Natural killer cell (primary cell): Measurements from ENCODE around the gene NCAPG2. TPM values are rescaled to one million over a fixed set of nuclear protein-coding genes. Genes with fewer than 3 reads are reported as not detected.

Source experiments
- ATAC-seq, 3 donors: fragments of 150-1000 bp in 2 of 3; fragments of 200-7000 bp in 1 of 3; cut with Tn5 transposase; 1 replicate in 1 of 3; 2 replicates in 2 of 3; pipeline ENCODE4 v1.10.0; 2021; ENCODE audit warnings: mild to moderate bottlenecking in 2 of 3, moderate library complexity in 2 of 3
- DNase-seq, 2 donors: peaks; one replicate each; pipeline versions ENCODE4 v3.0.0 to v3.0.0-alpha.2; 2013 to 2021; ENCODE audit warnings: mixed read lengths in 1 of 2
- H3K27ac ChIP-seq: one replicate; pipeline ENCODE4 v1.5.1; 2013; ENCODE audit warnings: mild to moderate bottlenecking, low read length
- H3K27me3 ChIP-seq: one replicate; pipeline ENCODE4 v1.6.1; 2013; ENCODE audit warnings: low read length; ENCODE audit not compliant: control insufficient read depth, insufficient read depth
- H3K36me3 ChIP-seq: one replicate; pipeline ENCODE4 v1.6.1; 2013; ENCODE audit warnings: low read length; ENCODE audit not compliant: control insufficient read depth, insufficient read depth
- H3K4me1 ChIP-seq: one replicate; pipeline ENCODE4 v1.6.1; 2013; ENCODE audit warnings: low read length; ENCODE audit not compliant: control insufficient read depth, insufficient read depth
- H3K4me3 ChIP-seq: one replicate; pipeline ENCODE4 v1.5.1; 2013; ENCODE audit warnings: low read length
- H3K9me3 ChIP-seq: one replicate; pipeline ENCODE4 v1.6.1; 2013; ENCODE audit warnings: low read length; ENCODE audit not compliant: control insufficient read depth, insufficient read depth
- H3K27ac Mint-ChIP-seq, 2 donors: one replicate each; pipeline ENCODE4 v1.8.0; 2022; ENCODE audit warnings: mild to moderate bottlenecking in 2 of 2, mixed read lengths in 2 of 2, moderate library complexity in 1 of 2
- H3K27me3 Mint-ChIP-seq, 2 donors: one replicate each; pipeline ENCODE4 v1.8.0; 2022; ENCODE audit warnings: low read depth in 2 of 2, mixed read lengths in 2 of 2
- H3K36me3 Mint-ChIP-seq: one replicate; pipeline ENCODE4 v1.8.0; 2022; ENCODE audit warnings: mixed read lengths
- H3K4me1 Mint-ChIP-seq, 2 donors: one replicate each; pipeline ENCODE4 v1.8.0; 2022; ENCODE audit warnings: mixed read lengths in 2 of 2
- H3K4me3 Mint-ChIP-seq: one replicate; pipeline ENCODE4 v1.8.0; 2022; ENCODE audit warnings: mild to moderate bottlenecking, moderate library complexity, mixed read lengths
- H3K9me3 Mint-ChIP-seq, 2 donors: one replicate each; pipeline ENCODE4 v1.8.0; 2022; ENCODE audit warnings: mixed read lengths in 2 of 2
- WGBS: methylation state at CpG from one replicate; pipeline ENCODE4 v1.1.7; 2013; ENCODE audit warnings: missing lambda C conversion rate; ENCODE audit not compliant: insufficient coverage; 5-methylcytosine and 5-hydroxymethylcytosine counted together
- intact Hi-C: fragments of 100-400 bp; cut with micrococcal nuclease; formaldehyde crosslinking; loops from one replicate; pipeline ENCODE4 v1.14.2; 2022
- total RNA-seq, 4 donors: library from RNA; stranded (reverse); fragments of 120-200 nt in 1 of 4; gene quantifications; one replicate each; pipeline versions ENCODE4 v1.2.3 to v1.2.4, GENCODE V29; 2013 to 2022
- TF ChIP-seq, protein P1 (sequence below): fragments of 200-600 bp; IDR thresholded peaks from one replicate; pipeline ENCODE4 v1.8.0; 2022; ENCODE audit warnings: antibody characterized with exemption

NCAPG2 gene
- total RNA-seq, 3 donors from 2014 or later (not counting 1 experiment from before 2014, with no cell fraction given), result 8.8 to 14.8 (median 14.1) TPM

DNA sequence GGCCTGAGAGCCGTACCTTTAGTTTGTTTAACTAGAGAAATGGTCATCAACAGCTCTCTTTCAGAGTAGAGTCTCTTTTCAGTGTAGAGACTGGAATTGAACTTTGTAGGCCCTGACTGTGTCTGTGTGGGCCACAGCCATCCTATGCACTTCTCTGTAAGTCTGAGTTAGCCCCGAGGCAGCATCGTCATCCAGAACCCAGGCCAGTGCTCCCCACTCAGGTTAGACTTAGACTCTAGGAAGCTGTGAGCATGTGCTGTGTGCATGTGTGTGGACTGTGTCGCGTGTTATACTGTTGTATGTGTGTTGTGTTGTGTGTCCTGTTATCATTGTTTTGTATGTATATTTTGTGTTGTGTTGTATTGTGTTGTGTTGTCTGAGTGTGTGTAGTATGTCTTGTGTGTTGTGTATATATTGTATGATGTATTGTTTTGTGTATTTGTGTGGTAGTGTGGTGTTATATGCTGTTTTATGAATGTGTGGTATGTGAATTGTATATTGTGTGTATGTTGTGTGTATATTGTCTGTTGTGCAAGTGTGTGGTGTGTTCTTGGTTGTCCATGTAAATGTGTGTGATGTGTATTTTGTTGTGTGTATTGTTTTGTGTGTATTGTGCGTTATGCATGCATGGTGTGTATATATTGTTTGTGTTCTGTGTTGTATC is 18.1 kb upstream of the NCAPG2 start:
- H3K36me3 Mint-ChIP-seq, result no peaks in the 10 kb centered on the region
- no peak for ATAC-seq
- Histone ChIP-seq H3K9me3 (no peaks in the 10 kb centered on the region), H3K27ac (no peak overlapping the region), H3K4me1 (no peaks in the 10 kb centered on the region), H3K4me3 (no peak overlapping the region), H3K36me3 (no peaks in the 10 kb centered on the region), H3K27me3 (no peaks in the 10 kb centered on the region)
- no peaks in the 10 kb centered on the region for H3K4me1 Mint-ChIP-seq
- intact Hi-C loops, result no loop called here
- TF ChIP-seq, protein P1, sequence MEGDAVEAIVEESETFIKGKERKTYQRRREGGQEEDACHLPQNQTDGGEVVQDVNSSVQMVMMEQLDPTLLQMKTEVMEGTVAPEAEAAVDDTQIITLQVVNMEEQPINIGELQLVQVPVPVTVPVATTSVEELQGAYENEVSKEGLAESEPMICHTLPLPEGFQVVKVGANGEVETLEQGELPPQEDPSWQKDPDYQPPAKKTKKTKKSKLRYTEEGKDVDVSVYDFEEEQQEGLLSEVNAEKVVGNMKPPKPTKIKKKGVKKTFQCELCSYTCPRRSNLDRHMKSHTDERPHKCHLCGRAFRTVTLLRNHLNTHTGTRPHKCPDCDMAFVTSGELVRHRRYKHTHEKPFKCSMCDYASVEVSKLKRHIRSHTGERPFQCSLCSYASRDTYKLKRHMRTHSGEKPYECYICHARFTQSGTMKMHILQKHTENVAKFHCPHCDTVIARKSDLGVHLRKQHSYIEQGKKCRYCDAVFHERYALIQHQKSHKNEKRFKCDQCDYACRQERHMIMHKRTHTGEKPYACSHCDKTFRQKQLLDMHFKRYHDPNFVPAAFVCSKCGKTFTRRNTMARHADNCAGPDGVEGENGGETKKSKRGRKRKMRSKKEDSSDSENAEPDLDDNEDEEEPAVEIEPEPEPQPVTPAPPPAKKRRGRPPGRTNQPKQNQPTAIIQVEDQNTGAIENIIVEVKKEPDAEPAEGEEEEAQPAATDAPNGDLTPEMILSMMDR, result no peak
- no peak overlapping the region for H3K4me3 Mint-ChIP-seq
- WGBS, result 97% methylated on average over 6 of the region's 6 CpGs
- H3K9me3 Mint-ChIP-seq, result no peaks in the 10 kb centered on the region
- H3K27ac Mint-ChIP-seq, result no peak overlapping the region
- no peak for DNase-seq
- peaks cover 4 to 11% of the 10 kb centered on the region in 2 donors for H3K27me3 Mint-ChIP-seq

DNA sequence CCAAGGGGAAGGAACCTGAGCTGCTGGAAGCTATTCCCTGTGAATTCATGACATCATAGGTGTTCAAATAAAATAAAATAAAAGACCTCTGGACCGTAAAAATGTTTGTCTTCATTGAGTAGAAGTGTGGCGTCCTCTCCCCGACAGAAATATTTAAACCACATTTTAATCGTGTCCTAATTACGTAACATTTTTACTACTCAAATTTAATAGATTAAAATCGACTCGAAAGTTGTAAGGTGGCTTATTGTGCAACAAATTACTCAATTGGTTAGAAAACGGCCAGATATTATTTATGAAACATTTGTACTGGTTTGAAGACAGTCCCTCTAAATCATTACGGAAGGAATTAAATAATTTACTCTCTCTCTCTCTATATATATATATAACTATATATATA is 15.5 kb upstream of the NCAPG2 start:
- Mint-ChIP-seq H3K27me3 (peaks cover 9 to 13% of the 10 kb centered on the region in 2 donors), H3K27ac (no peak overlapping the region), H3K4me1 (no peaks in the 10 kb centered on the region), H3K9me3 (peaks cover 0 to 4% of the 10 kb centered on the region in 2 donors), H3K4me3 (no peak overlapping the region), H3K36me3 (no peaks in the 10 kb centered on the region)
- Histone ChIP-seq H3K4me1 (no peaks in the 10 kb centered on the region), H3K9me3 (no peaks in the 10 kb centered on the region), H3K4me3 (no peak overlapping the region), H3K27ac (no peak overlapping the region), H3K36me3 (no peaks in the 10 kb centered on the region), H3K27me3 (peaks cover 2% of the 10 kb centered on the region)
- DNase-seq, result no peak
- no peak for ATAC-seq
- WGBS, result 100% methylated on average over 5 of the region's 9 CpGs
- TF ChIP-seq, protein P1, result no peak
- intact Hi-C loops, result no loop called here

DNA sequence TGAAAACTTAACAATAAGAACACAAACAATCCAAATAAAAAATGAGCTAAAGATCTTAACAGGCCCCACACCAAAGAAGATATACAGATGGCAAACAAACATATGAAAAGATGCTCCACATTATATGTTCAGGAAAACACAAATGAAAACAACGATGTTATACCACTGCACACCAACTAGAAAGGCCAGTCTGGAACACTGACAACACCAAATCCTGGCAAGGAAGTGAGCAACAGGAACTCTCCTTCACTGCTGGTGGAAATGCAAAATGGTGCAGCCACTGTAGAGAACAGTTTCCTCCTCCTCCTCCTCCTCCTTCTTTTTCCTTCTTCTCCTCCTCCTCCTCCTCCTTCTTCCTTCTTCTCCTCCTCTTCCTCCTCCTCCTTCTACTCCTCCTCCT is 12.2 kb upstream of the NCAPG2 start:
- no peak overlapping the region for H3K4me3 ChIP-seq
- no peaks in the 10 kb centered on the region for H3K9me3 ChIP-seq
- H3K4me1 ChIP-seq, result peaks cover 15% of the 10 kb centered on the region
- H3K36me3 ChIP-seq, result no peaks in the 10 kb centered on the region
- no peak for ATAC-seq
- DNase-seq, result no peak
- peaks cover 0 to 4% of the 10 kb centered on the region in 2 donors for H3K9me3 Mint-ChIP-seq
- no peaks in the 10 kb centered on the region for H3K36me3 Mint-ChIP-seq
- peaks cover 6 to 7% of the 10 kb centered on the region in 2 donors for H3K4me1 Mint-ChIP-seq
- intact Hi-C loops, result no loop called here
- H3K27ac ChIP-seq, result no peak overlapping the region
- 95% methylated on average over 1 of the region's 1 CpG for WGBS
- H3K27me3 Mint-ChIP-seq, result peaks cover 9 to 13% of the 10 kb centered on the region in 2 donors
- TF ChIP-seq, protein P1, result no peak
- peaks cover 2% of the 10 kb centered on the region for H3K27me3 ChIP-seq
- no peak overlapping the region for H3K4me3 Mint-ChIP-seq
- H3K27ac Mint-ChIP-seq, result no peak overlapping the region
